Nephron progenitor cell (in vitro differentiated cells): ENCODE results near the gene PPIF.

Source experiments
- DNase-seq: peaks from one replicate; pipeline ENCODE4 v3.0.0; 2021
- H3K27ac Mint-ChIP-seq: 2 replicates; pipeline ENCODE4 v1.8.0; 2021; ENCODE audit warnings: mild to moderate bottlenecking, moderate library complexity, mixed read lengths
- H3K27me3 Mint-ChIP-seq: 2 replicates; pipeline ENCODE4 v1.8.0; 2021; ENCODE audit warnings: mild to moderate bottlenecking, low read depth, mixed read lengths; ENCODE audit not compliant: poor library complexity
- H3K36me3 Mint-ChIP-seq: 2 replicates; pipeline ENCODE4 v1.8.0; 2021; ENCODE audit warnings: low read depth, mixed read lengths
- H3K4me1 Mint-ChIP-seq: 2 replicates; pipeline ENCODE4 v1.8.0; 2021; ENCODE audit warnings: mixed read lengths
- H3K4me3 Mint-ChIP-seq: 2 replicates; pipeline ENCODE4 v1.8.0; 2021; ENCODE audit warnings: mild to moderate bottlenecking, moderate library complexity, mixed read lengths
- H3K9me3 Mint-ChIP-seq: 2 replicates; pipeline ENCODE4 v1.8.0; 2021; ENCODE audit warnings: mild to moderate bottlenecking, moderate library complexity, mixed read lengths
- CTCF ChIP-seq: fragments of 200-600 bp; sonication (generic); IDR thresholded peaks from 2 replicates; pipeline ENCODE4 v1.5.0; 2021; ENCODE audit warnings: antibody characterized with exemption

PPIF gene

GRCh38 chr10:79397575-79398303 is 50.5 kb downstream of the PPIF start:
- no peak for DNase-seq
- Mint-ChIP-seq H3K27me3 (peaks cover 3% of the 10 kb centered on the region), H3K36me3 (peaks cover 13% of the 10 kb centered on the region), H3K9me3 (no peaks in the 10 kb centered on the region), H3K27ac (peak overlapping the region; percentile 96), H3K4me3 (peak overlapping the region; percentile 60), H3K4me1 (peaks cover 64% of the 10 kb centered on the region)
- no peak for TF ChIP-seq CTCF

GRCh38 chr10:79398642-79399041 is 51.4 kb downstream of the PPIF start:
- H3K9me3 Mint-ChIP-seq, result no peaks in the 10 kb centered on the region
- peaks cover 3% of the 10 kb centered on the region for H3K27me3 Mint-ChIP-seq
- H3K4me3 Mint-ChIP-seq, result peak overlapping the region; percentile 23
- no peak for DNase-seq
- H3K36me3 Mint-ChIP-seq, result peaks cover 13% of the 10 kb centered on the region
- peak overlapping the region; percentile 84 for H3K27ac Mint-ChIP-seq
- TF ChIP-seq CTCF, result no peak
- H3K4me1 Mint-ChIP-seq, result peaks cover 73% of the 10 kb centered on the region

GRCh38 chr10:79399223-79399831 is 52.1 kb downstream of the PPIF start:
- no peak for TF ChIP-seq CTCF
- peak overlapping the region; percentile 97 for H3K27ac Mint-ChIP-seq
- H3K27me3 Mint-ChIP-seq, result peaks cover 4% of the 10 kb centered on the region
- DNase-seq, result peak; percentile 81
- H3K9me3 Mint-ChIP-seq, result no peaks in the 10 kb centered on the region
- H3K4me1 Mint-ChIP-seq, result peaks cover 79% of the 10 kb centered on the region
- H3K4me3 Mint-ChIP-seq, result peak overlapping the region; percentile 66
- H3K36me3 Mint-ChIP-seq, result peaks cover 11% of the 10 kb centered on the region

- H3K36me3 Mint-ChIP-seq, result peaks cover 6% of the 10 kb centered on the region
- DNase-seq, result peak; percentile 70
Observed at GRCh38 chr10:79400146-79401004, 53.1 kb downstream of the PPIF start.

More at GRCh38 chr10:79400146-79401004, 53.1 kb downstream of the PPIF start:
- peaks cover 5% of the 10 kb centered on the region for H3K27me3 Mint-ChIP-seq
- H3K4me3 Mint-ChIP-seq, result no peak overlapping the region
- no peaks in the 10 kb centered on the region for H3K9me3 Mint-ChIP-seq
- TF ChIP-seq CTCF, result peak; percentile 74
- H3K27ac Mint-ChIP-seq, result no peak overlapping the region
- H3K4me1 Mint-ChIP-seq, result peaks cover 90% of the 10 kb centered on the region
